Non-pigmented ciliary epithelial cell (primary cell): Measurements from ENCODE around the gene IGF1R.

Source experiments
- DNase-seq: peaks from one replicate; pipeline ENCODE4 v3.0.0-alpha.2; 2010; ENCODE audit warnings: low read depth

The IGF1R gene

DNA sequence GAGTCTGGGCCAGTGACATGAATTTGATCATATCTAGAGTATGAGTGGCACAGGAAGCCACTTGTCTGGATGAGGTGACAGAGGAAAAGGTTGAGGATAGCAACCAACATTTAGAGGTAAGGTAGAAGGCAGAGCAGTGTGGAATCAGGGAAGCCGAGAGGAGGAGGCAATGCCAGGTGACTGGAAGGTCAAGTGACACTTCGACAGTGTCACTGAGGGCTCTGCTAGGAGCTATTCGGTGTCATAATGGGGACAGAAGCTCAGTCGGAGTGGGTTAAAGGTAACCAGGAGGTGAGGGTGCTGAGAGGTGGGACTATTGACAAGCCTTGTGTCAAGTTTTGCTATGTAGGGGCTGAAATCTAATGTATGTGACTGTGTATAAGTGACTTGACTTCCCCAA, 56.7 kb downstream of the IGF1R start:
- DNase-seq, result no peak

- DNase-seq, result no peak
Measured at GRCh38 chr15:98706387-98706786, 58.0 kb downstream of the IGF1R start.

DNA sequence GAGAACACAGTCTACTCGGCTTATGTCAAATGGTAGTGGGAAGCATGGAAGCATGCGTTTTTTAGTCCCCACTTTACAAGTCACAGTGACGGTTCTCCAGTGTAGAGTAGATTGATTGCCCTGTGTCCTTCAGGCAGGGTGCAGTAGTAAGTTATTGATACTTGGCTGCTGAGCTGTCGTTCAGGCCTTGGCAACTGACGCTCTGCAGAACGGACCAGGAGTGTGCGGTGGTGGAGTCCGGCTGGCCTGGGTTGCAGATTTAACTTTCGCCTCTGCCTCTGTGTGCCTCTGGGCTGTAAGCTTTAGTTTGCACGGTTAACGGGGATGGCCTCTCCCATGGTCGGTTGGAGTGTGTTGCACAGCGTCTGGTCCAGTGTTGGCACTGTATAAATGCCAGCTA, 58.6 kb downstream of the IGF1R start:
- DNase-seq, result no peak

DNA sequence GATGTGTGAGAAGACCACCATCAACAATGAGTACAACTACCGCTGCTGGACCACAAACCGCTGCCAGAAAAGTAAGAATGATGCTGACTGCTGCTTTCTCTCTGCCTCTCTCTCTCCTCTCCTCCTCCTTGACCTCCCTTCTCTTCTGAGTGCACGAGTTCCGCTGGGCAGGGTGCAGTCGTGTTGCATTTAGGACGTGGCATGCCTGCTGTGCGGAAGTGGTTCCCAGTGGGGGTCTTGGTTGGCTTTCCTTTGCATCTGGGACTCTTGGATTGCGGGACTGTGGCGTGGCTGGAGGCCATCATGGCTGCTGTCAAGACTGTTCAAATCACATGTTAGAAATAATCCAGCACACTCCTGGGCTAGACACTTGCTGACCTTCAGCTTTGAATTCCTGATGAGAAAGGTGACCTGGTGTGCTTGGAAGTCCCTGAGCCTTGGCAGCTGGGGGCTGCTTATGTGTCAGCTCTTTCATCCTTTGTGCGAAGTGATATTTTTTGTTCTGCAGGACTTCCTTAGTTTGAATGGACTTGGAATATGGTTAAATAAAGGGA, 59.8 kb downstream of the IGF1R start:
- DNase-seq, result no peak

- DNase-seq, result no peak
Measured at GRCh38 chr15:98711810-98712209, 63.5 kb downstream of the IGF1R start.

DNA sequence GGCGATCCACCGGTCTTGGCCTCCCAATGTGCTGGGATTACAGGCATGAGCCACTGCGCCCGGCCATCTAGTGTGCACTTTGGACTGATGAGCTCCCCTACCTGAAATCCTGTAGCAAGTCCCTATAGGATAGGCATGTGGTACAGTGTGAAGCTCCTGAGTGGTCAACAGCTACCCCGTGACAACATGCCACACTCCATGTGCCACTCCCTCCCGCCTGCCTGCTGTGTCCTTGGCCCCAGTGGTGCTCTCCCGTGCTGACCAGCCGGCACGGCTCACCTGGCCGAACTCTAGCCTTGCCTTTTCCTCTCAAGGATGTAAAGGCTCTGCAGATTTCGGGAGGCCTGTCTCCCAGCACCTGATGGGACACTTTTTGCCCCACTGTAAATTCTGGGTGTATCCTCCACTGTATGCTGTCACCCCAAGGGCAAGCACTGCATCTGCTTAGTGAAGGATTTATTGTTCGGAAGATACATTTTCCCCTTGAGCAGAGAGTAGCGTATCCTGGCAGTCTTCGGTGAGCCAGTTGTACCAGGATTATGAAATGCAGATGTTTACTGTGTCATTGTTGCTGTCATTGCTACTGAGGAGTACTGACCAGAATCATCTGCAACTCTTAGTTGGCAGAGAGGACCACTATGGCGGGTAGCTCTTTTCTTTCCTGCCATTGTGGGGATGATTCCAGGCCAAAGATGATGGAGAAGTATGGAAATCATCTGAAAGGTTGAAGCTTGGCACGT, 64.7 kb downstream of the IGF1R start:
- DNase-seq, result no peak

GRCh38 chr15:98713585-98714001, 65.3 kb downstream of the IGF1R start:
- no peak for DNase-seq

DNA sequence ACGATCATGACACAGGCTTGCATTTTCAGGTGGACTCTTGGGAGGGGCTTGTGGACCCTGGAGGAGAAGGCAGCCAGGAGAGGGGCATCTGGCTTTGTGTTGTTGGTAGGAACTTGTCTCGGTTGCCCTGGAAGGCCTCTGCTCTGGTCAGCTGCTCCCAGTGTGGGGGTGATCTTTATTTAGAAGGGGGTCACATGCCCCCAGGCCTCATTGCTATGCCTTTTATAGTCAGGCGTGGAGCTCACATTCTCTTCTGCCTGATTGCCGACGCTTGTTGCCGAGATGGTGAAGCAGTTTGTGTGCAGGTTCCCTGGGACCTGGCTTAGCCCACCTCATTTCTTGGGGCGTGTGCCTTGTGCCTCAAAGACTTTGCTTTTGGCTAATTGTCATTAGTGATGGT, 66.6 kb downstream of the IGF1R start:
- no peak for DNase-seq

DNA sequence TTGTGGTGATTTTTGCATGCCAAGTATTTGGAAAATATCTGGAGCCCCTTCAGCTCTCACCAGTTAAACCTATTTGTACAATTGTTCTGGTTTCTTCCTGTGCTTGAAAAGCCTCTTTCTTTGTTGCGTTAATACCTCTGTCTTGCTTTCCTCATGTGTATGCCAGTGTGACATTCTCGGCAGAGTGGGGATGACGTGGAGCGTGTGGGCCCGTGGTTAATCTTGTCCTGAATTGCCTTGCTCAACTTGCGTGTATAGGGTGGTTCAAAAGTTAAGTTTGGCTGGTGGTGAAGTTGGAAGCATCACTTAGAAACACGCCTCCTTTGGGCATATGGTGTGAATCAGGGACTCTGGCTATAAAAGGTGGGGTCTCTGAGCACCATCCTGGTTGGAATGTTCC, 67.1 kb downstream of the IGF1R start:
- no peak for DNase-seq

DNA sequence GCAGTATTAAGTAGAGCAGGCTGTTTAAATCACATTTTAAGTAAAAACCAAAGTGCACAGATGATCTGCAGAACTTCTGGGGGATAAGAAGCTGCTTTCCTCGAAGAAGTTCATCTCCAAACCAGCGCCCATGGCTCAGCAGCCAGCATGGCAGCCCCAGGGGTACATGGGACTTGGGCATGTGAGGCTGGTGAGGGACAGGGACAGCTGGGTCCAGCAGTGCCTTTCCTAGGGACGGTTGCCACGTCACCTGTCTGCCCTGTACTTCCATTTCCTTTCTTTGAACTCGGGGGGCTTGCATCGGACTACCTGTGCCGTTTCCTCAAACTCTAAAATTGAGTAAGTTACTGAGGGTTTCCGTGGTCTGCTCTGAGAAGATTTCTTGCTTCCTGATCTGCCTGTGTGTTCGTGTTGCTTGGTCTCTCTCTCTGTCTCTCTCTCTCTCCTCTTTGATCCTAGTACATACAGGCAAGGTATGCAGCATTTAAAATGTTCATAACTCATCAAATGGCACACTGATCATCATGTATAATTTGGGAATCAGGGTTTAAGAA, 67.6 kb downstream of the IGF1R start:
- DNase-seq, result no peak

DNA sequence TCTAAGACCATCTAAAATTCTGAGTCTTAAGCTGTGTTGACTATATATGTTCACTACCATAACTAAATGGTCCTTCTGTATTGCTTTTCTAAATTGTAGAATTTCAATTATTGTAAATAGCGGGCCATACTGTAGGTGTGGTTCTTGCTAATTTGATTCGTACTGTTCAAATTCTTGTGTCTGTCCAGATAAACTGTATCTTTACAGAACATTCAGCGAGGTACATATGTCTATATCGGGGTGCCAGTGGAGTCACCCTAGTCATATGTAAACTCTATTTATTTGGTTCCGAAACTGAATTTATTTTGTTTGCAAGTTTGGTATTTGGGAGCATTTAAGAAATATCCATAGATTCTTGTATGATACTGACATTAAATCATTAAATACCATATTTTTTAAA, 69.0 kb downstream of the IGF1R start:
- DNase-seq, result no peak

- DNase-seq, result no peak
Measured at GRCh38 chr15:98717942-98718341, 69.6 kb downstream of the IGF1R start.

- no peak for DNase-seq
Measured at GRCh38 chr15:98718426-98719136, 70.2 kb downstream of the IGF1R start.

DNA sequence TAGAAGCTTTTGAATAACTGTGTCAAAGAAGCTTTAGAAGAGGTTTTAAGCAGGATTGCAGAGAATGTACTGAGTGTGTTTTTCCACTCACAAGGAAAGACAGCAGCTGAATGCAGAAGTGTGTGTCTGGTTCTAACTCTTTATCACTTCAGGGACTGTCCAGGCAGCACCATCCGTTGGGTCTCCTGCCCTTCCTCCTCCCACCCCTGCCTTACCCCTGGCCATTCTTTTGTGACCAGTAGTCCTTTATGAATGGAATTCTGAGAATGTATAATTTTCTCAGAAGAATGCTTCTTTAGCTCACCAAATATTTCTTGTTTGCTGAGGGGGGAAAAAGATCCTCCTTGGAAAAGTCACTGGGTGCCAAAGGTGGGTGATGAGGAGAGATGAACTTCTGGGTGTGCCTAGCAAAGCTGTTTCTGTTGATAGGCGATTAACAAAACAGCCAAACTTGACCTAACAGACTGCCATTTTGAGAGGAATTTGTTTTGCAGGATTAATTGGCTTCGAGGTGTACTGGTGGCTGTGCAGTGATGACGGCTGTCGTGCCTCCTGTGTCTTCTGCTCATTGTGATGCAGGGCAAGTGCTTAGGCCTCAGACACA, 70.9 kb downstream of the IGF1R start:
- DNase-seq, result no peak

DNA sequence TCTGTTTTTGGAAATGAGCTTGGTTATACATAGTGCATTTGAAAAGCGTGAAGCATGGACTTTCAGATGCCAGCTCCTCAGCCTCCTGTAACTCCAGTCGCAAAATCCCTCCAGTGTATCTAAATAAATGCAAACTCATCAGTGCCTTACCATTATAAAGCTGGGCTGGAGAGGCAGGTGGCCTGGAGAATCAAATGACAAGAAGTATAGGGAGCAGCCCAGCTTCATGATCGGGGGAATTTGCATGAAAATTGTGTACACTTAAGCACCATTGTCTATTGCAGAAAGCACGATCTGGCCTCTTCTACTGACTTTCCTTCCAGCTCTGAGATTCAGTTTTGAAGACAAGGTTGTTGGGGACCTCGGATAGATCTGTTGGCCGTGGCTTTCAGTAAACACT, 71.7 kb downstream of the IGF1R start:
- DNase-seq, result no peak

DNA sequence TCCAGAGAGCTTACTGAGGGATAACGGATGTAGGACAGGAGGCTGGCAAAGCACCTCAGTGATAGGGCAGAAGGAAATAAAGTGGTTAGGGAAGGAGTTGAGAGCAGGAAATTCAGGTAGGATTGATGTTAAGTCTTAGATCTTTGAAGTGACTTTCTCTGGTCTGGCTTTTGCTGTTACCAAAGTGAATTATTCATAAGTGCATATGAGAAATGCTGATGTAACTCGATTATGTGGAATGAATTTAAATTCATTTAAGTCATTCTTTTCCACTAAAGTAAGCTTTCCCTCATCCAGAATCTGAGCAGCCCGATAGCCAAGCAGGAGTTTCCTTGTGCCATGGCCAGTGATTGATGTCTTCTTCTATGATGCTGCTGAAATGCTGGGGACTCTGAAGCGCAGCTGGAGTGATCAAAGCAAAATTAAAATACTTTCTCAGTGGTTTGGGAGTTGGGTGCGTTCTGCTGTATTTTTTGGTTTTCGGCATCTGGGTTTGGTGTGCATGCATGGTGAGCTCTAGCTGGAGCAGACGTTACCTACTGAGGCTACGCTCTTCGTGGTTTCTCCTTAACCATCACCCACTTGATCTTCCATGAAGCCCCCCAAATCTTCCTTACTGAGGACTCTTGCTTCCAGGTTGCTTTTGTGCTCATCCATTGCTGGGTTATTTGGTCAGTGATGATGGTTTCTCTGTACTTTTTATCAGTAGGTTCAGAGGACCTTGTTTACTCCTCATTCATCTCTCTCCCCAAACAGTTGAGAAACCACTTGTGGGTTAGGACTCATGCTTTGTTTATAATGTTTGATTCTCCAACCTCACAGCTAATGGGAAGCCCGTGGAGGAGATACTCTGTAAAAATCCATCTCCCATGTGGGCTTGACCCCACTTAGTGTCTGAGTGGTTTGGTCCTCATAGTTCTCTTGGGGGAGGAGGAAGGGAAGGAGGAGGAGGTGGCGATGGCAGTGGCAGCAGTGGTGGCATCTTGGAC, 72.5 kb downstream of the IGF1R start:
- DNase-seq, result no peak

DNA sequence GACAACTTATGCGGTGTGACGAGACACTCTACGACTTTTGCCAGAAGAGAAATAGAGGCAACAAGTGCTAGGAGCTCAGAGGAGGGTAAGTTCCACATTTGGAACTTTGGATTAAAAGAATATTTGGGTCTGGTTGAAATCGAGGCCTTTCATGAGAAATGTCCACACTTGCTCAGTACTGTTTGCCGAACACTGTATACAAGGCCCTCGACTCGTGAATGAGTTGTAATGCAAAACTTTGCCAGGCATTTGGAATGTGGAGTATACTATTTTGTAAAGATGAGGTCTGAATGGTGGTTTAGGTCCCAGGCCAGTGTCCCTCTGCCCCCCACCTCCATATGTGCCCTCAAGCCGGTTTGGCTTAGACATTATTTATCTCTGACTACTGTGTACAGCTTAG, 73.9 kb downstream of the IGF1R start:
- no peak for DNase-seq

- DNase-seq, result no peak
Measured at GRCh38 chr15:98722645-98723044, 74.3 kb downstream of the IGF1R start.

GRCh38 chr15:98723195-98723594, 74.9 kb downstream of the IGF1R start:
- DNase-seq, result no peak

DNA sequence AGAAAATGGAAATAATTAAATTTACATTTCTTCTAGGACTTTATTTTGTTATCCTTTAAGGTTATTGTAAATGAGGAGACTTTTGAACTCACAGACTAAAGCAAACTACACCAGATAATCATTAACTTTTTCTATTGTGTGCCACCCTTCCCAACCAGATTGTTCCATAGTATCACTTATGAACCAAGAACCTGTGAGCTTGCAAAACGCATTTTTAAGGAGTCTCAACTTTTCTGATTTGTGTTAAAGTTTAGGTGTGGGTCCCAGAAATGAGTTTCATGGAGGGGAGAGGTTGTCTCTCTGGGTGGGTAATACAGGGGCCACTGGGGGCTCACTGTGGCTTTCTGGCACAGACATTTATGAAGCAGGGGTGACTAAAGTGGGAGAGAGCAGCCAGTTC, 75.7 kb downstream of the IGF1R start:
- DNase-seq, result no peak

DNA sequence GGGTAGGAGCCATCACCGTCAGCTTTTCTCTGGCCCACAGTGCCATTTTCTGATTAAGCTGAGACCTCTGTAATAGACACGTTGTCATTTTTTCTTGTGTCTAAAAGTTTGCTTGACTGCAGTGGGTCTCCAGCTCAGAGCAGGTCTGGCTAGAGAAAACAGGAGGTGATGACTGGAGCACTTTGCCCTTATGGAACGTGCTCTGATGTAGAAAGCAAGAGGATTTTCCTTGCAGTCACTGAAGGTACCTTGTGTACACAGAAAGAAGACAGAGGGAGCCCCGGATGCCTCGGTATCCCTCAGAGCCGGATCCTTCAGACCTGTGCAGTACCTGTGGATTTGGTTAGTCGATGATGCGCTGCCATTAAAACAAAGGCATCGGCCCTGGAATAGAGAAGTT, 76.2 kb downstream of the IGF1R start:
- DNase-seq, result no peak

GRCh38 chr15:98725874-98726273, 77.5 kb downstream of the IGF1R start:
- no peak for DNase-seq
